RCC 7860 (cell line): ENCODE data around the gene VSIR.
A peak's percentile ranks its signal among the peaks of the same experiment; 100 is the strongest.

ENCODE experiments used
- DNase-seq: peaks from one replicate; pipeline ENCODE4 v3.0.0-alpha.2; 2015; ENCODE audit warnings: low spot score
- FAIRE-seq: peaks from 2 replicates; lab custom pipeline; 2012; peaks lifted over from hg19 to GRCh38; lab: Jason Lieb, UNC

VSIR gene

GRCh38 chr10:71766717-71767419, 6.5 kb downstream of the VSIR start:
- DNase-seq (peak; percentile 98), FAIRE-seq (peak; percentile 96)

GRCh38 chr10:71765906-71766716, 7.2 kb downstream of the VSIR start:
- FAIRE-seq (no peak), DNase-seq (no peak)

- no peak for FAIRE-seq
- DNase-seq = peak; percentile 7
Measured at GRCh38 chr10:71765176-71765904, 8.0 kb downstream of the VSIR start.

- no peak for DNase-seq
- FAIRE-seq = no peak
Measured at GRCh38 chr10:71763352-71764127, 9.8 kb downstream of the VSIR start.

GRCh38 chr10:71762324-71762723, 11.0 kb downstream of the VSIR start:
- no peak for DNase-seq
- FAIRE-seq = no peak

- DNase-seq (no peak), FAIRE-seq (no peak)
Measured at GRCh38 chr10:71761541-71762113, 11.7 kb downstream of the VSIR start.

GRCh38 chr10:71761105-71761511, 12.2 kb downstream of the VSIR start:
- FAIRE-seq = no peak
- DNase-seq = peak; percentile 57

GRCh38 chr10:71757399-71757922, 15.9 kb downstream of the VSIR start:
- no peak for DNase-seq
- no peak for FAIRE-seq

- FAIRE-seq (no peak), DNase-seq (no peak)
Measured at GRCh38 chr10:71756311-71757191, 16.8 kb downstream of the VSIR start.

- FAIRE-seq (no peak), DNase-seq (peak; percentile 26)
Measured at GRCh38 chr10:71755179-71755879, 18.0 kb downstream of the VSIR start.

- FAIRE-seq (no peak), DNase-seq (no peak)
Measured at GRCh38 chr10:71754562-71754961, 18.8 kb downstream of the VSIR start.

GRCh38 chr10:71753960-71754505, 19.3 kb downstream of the VSIR start:
- FAIRE-seq = no peak
- no peak for DNase-seq

GRCh38 chr10:71753091-71753959, 20.0 kb downstream of the VSIR start:
- no peak for FAIRE-seq

GRCh38 chr10:71752391-71753090, 20.8 kb downstream of the VSIR start:
- FAIRE-seq (no peak), DNase-seq (no peak)

More at GRCh38 chr10:71753091-71753959, 20.0 kb downstream of the VSIR start:
- no peak for DNase-seq

GRCh38 chr10:71751515-71752224, 21.6 kb downstream of the VSIR start:
- DNase-seq = no peak
- FAIRE-seq = no peak

- DNase-seq (no peak), FAIRE-seq (no peak)
Measured at GRCh38 chr10:71750986-71751385, 22.3 kb downstream of the VSIR start.
